ENCODE measurements around the gene HEXD. TPM values are rescaled to one million over a fixed set of nuclear protein-coding genes. Genes with fewer than 3 reads are reported as not detected.
A peak's percentile ranks its signal among the peaks of the same experiment; 100 is the strongest.

Gene HEXD
- total and polyA plus RNA-seq, 2 of the 8 experiments (the other 6 are each of a cell fraction or from before 2014, with no cell fraction given), result 20.6 to 21.8 TPM

GRCh38 chr17:82444284-82444893 is 26.2 kb downstream of the HEXD start:
- Histone ChIP-seq H3K56ac (replicated peaks; ENCODE audit: insufficient read length, low read depth, low read length) (no peak overlapping the region), H3K27me3 (replicated peaks in 1 of 4; ENCODE audit: control insufficient read depth in 3 of 4, extremely low read depth in 1 of 4, insufficient read depth in 3 of 4, low read length in 3 of 4) (no peaks in the 10 kb centered on the region), H3K79me2 (ENCODE audit: control insufficient read depth in 1 of 2, insufficient read depth in 2 of 2, low read length in 2 of 2) (no peaks in the 10 kb centered on the region; a peak in 1 of 4 replicates), H3K79me1 (ENCODE audit: low read depth, low read length) (no peaks in the 10 kb centered on the region; the same call in 1 of the 2 replicates), H2BK15ac (ENCODE audit: low read length) (no peak overlapping the region), H2AK5ac (ENCODE audit: low read depth, low read length) (no peak overlapping the region), H2AFZ (ENCODE audit: low read length) (no peak overlapping the region), H3K14ac (ENCODE audit: insufficient read length) (no peak overlapping the region), H3K9me3 (ENCODE audit: insufficient read depth in 2 of 2, low read depth in 1 of 2, low read length in 1 of 2) (no peaks in the 10 kb centered on the region), H2BK120ac (replicated peaks; ENCODE audit: low read depth, low read length) (no peak overlapping the region), H4K20me1 (replicated peaks in 1 of 2; ENCODE audit: control insufficient read depth in 1 of 2, insufficient read depth in 2 of 2, low read length in 2 of 2) (peaks cover 2 to 31% of the 10 kb centered on the region in 2 experiments), H3K36me3 (ENCODE audit: control insufficient read depth in 2 of 4, insufficient read depth in 4 of 4, low read length in 3 of 4) (peaks cover 4 to 17% (median 12%) of the 10 kb centered on the region in 4 experiments; a peak in 4 of 8 replicates), H2BK20ac (ENCODE audit: low read length) (no peak overlapping the region), H3K4ac (replicated peaks; ENCODE audit: insufficient read length, low read depth, low read length) (no peak overlapping the region), H3K27ac (ENCODE audit: low read depth, low read length) (no peak overlapping the region), H3K9ac (replicated peaks in 1 of 4; ENCODE audit: extremely low read depth in 1 of 4, low read depth in 3 of 4, low read length in 3 of 4) (no peak overlapping the region), H3K23me2 (ENCODE audit: low read depth, low read length) (no peaks in the 10 kb centered on the region), H4K5ac (ENCODE audit: insufficient read length, low read depth, low read length) (no peak overlapping the region), H3K4me2 (ENCODE audit: insufficient read depth in 1 of 2, low read depth in 2 of 2, low read length in 2 of 2) (no peak overlapping the region), H3K4me1 (replicated peaks in 1 of 4; ENCODE audit: control insufficient read depth in 3 of 4, insufficient read depth in 4 of 4, low read length in 3 of 4) (peaks cover 0 to 18% (median 9%) of the 10 kb centered on the region in 4 experiments; a peak in 6 of 7 replicates), H4K8ac (ENCODE audit: extremely low read depth, insufficient read depth, low read length) (no peak overlapping the region; the same call in 1 of the 2 replicates), H3K18ac (ENCODE audit: extremely low read depth, low read length) (no peak overlapping the region), H2BK5ac (ENCODE audit: low read depth, low read length) (no peak overlapping the region), H4K91ac (replicated peaks; ENCODE audit: insufficient read length, low read length) (no peak overlapping the region), H3K4me3 (ENCODE audit: extremely low read depth in 1 of 4, insufficient read depth in 2 of 4, low read depth in 3 of 4, low read length in 4 of 4) (no peak overlapping the region), H3K23ac (ENCODE audit: insufficient read length) (no peak overlapping the region), H2BK12ac (ENCODE audit: low read depth, low read length) (no peak overlapping the region)
- FAIRE-seq (no peak), DNase-seq (ENCODE audit: low read depth in 1 of 2, low spot score in 2 of 2) (no peak)
- POLR2A ChIA-PET (ENCODE audit: partially characterized antibody), result interaction anchor here (0.9 to 3.9 kb wide), 4 partner anchors 10 to 25 kb away, joined by 3 to 19 read pairs (median 5); no protein-coding TSS in a partner anchor
- 91% methylated on average over 35 of the region's 35 CpGs; no CpG with 5 or more reads in 1 of the 2 experiments for WGBS, 2 experiments (ENCODE audit: extremely low coverage in 1 of 2, insufficient coverage in 1 of 2, insufficient read length in 1 of 2, insufficient replicate concordance in 2 of 2, low coverage in 1 of 2, low lambda C conversion rate in 2 of 2, missing lambda C conversion rate in 1 of 2)
- TF ChIP-seq POLR2A (IDR thresholded peaks at IDR 0.05; ENCODE audit: control extremely low read depth in 1 of 2, low read depth in 2 of 2, low read length in 2 of 2) (0 out of 3 replicates have a peak, but pooled peaks of 1 of the 2 experiments have one; percentile 9), POLR2AphosphoS5 (IDR thresholded peaks at IDR 0.05; ENCODE audit: low read depth, low read length) (0 out of 2 replicates have a peak, but pooled peaks have one; percentile 9), BRCA1 (IDR thresholded peaks at IDR 0.05; ENCODE audit: low read depth, low read length) (no peak), CTCF (IDR thresholded peaks at IDR 0.05; ENCODE audit: control extremely low read depth in 1 of 3, insufficient read depth in 1 of 3, low read depth in 1 of 3, low read length in 3 of 3) (no peak), RBBP5 (IDR thresholded peaks at IDR 0.05; ENCODE audit: borderline replicate concordance, low read depth, low read length) (no peak)
- CTCF ChIA-PET (ENCODE audit: partially characterized antibody), result interaction anchor here (1.7 kb wide), 1 partner anchor 19 kb away, joined by 6 read pairs; no protein-coding TSS in a partner anchor
